UCSD-AML1 (cell line): ENCODE measurements around the gene AFF3.

Experiments used
- DNase-seq: peaks from one replicate; lab custom pipeline; 2025; ENCODE audit not compliant: unreplicated experiment; lab: John Stamatoyannopoulos, UW

Gene AFF3

DNA sequence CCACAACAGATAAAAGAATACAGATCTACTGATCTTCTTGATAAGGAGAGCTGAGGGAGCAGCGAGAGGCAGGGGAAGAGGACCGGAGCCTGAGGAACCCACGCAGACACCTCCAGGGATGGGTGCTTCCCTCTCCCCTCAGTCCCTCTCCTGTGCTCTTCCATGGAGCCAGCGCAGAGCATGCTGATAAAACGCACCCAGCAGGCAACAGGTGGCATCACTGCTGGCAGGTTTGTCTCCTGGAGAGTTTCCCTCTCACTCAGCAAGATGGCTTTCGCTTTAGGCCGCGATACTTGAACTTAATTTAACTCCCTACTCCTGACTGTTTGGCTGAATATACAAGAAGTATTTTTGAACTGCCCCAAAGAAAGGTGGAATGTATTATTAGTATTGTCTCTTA is 489.5 kb downstream of the AFF3 start:
- no peak for DNase-seq

DNA sequence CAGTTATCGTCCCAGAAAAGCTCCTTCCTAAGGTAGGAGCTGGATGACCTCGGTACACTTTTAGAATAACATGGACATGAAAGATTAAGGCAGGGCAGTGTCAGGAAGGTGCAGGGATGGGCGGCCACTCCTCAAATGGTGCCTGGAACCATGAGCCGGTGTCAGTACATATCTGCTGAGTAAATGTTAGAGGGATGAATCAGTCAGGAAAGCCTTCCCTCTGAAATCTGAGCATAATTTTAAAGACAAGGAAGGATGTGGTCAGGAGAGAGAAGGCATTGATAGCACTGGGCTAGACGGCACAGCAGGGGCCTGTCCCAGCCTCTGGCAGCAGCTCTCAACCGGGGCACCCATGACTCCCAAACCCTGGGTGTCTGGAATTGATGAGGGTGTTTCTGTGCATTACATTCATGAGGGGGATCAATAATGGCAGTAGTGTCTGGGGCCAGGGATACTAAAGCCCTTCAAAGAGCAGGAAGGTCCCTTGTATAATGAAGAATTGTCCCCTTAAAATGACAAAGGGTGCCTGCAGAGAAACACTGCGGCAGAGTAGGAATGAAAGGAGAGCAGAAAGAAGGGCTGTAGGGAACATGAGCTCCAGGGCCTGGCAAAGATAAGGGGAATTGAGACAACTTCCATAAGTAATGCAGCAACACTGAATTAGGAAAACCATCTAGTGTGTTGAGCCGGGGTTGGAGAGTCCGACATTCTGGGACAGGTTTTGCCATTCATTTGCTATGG is 490.3 kb downstream of the AFF3 start:
- DNase-seq, result no peak

DNA sequence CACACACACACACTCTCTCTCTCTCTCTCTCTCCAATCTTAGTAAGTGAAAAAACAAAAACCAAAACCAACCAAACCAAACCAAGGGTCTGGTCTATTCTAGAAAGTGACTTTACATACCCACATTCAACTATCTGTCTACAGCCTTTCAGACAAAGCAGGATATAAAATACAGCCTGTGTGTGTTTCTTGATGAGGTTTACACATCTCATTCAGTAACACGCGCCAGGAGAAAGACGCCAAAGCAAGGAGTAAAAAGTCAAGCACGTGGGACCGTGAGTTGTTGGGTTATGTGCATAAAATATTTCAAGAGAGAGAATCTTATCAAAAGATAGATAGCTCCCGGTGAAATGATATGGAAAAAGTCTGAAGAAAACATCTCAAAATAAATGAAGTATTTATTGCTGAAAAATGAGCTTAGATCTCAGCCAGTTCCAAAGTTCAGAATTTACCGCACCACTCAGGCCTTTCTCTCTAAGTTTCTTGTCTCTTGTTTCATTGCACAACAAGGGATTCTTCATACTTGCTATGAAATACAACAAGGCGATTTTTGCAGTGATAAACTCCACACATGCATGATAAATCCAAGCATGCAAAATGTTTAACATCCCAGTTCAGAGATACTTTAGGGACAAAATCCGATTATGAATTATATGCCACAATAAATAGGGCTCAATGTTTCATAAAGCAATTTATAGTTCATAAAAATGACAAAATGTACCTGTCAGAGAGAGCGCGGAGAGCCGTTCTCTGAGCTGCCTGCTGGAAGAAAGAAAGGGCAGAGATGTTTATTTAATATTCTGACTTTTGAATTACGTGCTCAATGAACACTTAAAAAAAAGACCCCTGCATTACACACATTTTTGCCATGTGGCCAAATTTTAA is 493.2 kb downstream of the AFF3 start:
- DNase-seq, result no peak

DNA sequence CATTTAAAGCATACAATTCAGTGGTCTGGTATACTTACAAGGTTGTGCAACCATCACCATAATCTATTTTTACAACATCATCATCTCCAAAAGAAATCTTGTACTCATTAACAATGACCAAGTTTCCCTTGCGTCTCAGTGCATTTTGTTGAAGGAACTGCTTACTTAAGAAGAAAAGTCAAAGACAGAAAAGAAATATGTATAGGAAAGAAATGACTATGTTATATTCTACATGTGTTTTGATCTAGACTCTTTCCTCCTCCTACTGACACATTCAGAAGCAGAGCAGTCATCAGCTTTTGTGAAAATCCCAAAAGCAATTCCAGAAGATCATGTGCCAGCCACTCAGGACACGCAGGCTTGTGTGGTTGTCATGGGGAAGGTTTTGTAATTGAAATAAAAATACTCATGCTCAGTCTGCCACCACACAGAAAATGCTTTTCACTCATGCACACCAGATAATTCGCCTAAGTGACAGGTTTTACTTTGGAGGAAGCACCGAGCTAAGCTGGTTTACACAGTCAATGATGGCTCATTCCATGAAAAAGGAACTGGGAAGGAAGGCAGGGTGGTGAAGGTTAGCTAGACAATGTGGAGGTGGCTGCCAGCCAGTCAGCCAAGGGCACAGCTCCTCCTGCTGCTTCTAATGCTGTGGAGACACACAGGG is 494.1 kb downstream of the AFF3 start:
- no peak for DNase-seq

DNA sequence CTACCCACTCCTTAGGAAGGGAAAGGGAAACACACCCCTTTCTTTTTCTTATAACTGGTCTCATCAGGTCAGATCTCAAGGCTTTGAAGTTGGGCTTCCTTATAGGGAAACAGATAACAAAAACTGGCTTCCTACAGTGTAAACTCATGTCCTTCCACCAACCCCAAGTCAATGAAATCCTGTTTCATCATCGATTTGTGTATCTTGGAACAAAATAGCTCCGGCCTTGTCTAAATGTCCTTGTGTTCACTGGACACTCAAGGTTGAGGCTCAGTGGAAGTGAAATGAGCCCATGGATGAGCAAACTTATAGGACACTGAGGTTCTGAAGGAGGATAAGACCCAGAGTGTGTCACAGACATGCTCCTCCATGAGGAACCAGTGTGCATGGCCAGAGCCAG is 496.4 kb downstream of the AFF3 start:
- no peak for DNase-seq

DNA sequence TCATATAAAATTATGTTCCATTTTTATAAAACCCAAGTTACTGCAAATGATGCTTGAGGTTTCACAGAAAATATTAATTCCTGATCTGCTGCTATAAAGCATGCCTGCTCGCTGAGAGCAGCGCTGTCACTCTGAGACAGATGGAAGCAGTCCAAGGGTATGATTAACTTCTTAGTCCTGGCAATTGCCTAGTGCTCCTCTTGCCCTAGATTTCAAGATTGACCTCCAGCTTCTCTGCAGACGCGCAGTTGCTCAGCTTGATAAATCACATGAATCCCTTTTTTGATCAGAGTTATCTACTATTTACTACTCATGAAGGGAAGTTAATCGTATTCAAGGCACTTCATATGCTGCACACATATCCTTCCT is 498.0 kb downstream of the AFF3 start:
- no peak for DNase-seq

DNA sequence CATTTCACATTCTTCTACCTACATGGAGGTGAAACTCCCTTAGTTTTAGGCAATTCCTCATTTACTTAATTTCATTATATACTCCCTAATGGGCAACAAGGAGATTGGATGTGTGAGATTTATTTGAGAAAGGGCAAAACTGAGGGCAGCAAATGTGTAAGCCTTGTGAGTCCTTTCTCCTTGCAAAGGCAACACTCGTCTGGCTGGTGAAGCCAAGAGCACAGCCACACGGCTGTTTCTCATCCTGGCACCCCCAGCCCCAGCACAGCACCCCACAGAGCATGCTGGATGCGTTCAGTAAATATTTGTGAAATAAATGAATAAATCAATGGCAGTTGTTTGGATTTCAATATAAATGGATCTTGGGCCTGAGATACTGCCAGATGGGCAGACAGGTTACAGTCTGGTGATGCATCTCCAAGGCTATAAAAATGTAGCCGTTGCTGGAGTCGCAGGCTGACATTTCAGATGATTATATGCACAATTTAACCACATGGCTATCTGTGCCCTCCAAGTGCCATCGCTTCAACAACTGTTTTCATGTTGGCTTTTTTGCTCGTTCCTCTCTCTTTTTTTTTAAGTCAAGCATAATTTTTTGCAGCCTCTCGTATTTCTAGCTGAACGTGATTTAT is 498.5 kb downstream of the AFF3 start:
- no peak for DNase-seq

DNA sequence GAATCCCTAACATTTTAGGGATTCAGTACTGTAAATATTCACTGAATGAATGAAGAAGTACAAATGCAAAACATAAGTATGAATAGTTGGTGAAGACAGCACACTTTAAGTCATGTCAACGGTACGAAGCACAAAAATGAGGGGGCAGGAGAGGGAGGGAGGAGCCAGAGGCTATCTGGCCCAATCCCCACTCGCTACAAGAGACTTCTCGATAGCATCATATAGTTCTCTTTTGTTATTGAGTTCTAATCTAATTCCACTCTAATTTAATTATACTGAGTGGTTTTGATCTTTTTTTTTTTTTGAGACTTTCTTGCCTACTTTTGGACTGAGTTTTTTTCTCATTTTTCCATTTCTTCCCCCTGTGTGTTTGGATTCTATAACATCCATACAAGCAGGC is 500.4 kb downstream of the AFF3 start:
- no peak for DNase-seq

DNA sequence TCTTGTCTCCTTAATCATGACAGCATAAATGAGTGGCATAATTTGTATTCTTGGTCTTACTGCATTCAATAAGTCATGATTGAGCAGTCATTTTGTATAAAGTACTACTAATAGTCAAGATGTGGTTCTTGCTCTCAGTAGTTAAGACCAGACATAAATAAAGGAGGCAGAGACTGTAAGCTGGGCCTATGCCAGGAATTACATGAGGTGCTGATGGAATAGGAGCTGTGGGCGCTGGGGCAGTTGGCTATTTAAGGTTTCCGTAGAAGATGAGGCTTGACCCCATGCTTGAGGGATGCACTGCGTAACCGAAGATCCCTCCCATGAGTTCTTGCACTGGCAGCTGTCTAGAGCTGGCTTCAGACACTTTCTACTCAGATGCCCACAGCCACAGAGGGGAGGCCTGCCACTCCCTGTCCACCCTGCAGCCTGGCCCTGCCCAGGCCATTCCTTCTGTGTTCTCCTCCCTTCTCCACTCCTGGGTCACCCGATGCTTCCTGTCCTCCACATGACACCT is 501.7 kb downstream of the AFF3 start:
- no peak for DNase-seq

DNA sequence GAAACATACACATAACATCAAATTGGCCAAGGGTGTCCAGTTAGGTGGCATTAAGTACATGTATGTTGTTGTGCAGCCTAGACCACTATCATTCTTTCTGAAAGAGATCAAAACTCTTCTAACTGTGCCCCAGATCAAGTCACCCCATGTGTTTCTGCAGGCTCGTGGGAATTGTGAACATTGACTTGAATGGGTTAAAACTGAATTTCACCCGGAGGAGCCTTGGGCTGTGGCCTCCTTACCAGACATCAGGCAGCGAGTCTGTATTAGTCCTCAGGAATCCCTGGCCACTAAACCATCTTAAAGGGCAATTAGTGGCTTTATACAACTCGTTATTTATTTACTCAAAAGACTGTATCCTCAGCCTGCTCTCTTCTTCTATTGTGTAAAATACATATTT is 503.6 kb downstream of the AFF3 start:
- DNase-seq, result no peak

DNA sequence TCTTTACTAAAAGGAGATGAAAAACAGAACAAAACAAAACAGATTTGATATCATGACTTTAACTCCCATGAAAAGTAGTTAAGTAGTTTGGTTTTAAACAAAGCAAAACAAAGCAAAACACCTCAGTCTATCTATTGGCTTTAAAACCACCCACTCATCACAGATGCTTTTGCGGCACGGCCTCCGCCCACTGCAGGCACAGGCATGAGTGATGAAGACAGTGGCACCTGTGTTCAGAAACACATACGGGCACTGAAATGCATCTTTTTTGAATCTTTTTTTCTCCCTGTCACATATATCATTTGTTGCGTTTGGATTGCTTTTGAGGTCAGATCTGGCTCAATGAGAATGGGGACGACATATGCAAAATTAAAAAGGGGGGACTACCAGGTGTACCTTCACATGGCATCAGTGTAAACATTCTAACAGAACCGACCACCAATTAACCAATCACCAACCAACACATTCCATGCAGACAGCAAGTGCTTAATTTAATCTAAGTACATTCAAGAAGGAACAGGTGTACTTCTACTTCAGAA is 505.2 kb downstream of the AFF3 start:
- DNase-seq, result no peak

DNA sequence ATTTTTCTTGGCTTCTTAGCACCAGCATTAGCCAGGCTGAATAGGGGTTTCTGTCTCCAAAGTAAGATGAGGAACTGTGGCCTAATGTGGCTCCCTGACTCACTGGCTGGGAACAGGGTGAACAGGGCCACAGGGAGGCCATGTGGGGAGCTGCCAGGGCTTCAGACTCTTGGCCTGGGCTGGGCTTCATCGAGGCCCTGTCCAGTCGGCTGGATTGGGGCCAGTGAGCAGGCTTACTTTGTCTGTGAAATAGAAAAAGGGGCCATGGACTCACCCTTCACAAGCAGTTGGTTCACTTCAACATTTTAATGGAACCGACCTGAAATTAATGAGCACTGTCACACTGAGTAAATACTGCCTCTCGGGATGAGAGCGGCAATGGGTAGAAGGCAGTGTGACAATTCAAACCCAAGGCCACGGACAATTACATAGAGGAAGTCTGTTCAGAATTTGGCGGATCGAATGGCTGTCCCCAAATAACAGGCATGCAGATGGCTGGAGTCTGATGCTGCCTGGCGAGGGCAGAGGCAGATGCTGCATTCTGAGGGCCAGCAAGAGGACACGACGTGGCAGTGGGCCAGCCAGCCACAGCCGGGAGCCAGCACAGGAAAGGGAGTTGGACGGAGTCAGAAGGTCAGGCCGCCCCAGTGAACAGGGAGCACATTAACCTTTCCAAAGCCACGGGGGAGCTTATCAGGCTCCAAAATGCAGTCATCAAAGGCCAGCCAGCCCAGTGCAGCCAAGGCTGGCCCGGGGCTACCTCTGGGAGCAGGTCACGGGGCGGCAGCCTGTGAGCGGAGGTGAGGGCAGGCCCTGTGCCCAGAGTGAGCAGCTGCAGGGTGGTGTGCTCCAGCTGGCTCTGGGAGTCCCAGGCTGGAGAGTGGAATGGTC is 506.0 kb downstream of the AFF3 start:
- DNase-seq, result no peak

DNA sequence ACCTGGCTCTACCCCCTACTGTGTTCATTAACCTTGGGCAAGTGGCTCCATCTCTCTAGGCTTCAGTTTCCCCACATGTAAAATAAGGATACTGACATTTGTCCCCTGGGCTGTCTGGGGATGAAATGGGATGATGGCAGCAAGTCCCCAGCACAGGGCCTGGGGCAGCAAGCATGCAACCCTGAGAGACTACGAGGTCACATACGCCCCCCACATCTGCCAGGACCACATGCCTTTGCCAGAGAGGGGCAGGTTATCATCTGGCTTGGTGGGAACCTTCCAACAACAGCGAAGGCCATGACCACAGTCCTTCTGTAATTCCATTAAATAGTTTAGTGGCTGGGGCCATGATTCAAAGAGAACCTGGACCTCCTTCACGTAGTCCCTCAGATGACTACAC is 506.7 kb downstream of the AFF3 start:
- DNase-seq, result no peak

DNA sequence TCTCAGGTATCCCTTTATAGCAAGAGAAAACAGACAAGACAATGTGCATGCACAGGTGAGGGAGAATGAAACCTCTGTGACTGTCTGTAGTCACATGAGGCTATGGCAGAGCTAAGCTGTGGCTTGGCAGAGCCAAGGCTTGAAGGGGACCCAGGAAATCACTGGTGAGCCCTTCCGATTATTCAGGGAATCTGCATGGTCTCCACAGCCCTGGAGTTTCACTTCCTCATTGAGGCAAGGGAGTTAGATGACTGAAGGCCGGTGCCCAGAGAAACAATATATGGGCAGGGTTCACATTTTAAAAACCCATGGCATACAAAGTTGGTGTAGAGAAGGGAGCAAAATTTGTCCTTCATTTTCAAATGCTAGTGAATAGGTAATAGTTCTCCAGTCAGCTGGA is 508.2 kb downstream of the AFF3 start:
- no peak for DNase-seq

DNA sequence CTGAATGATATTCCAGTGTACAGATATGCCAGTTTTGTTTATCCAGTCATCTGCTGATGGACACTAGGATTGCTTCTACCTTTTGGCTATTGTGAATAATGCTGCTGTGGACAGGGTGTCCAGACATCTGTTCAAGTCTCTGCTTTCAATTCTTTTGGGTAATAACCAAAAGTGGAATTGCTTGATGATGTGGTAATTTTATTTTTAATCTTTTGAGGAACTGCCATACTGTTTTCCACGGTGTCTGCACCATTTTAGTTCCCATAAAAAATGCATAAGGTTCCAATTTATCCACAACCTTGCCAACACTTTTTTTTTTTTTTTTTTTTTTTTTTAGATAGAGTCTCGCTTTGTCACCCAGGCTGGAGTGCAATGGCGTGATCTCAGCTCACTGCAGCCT is 510.7 kb downstream of the AFF3 start:
- DNase-seq, result no peak

DNA sequence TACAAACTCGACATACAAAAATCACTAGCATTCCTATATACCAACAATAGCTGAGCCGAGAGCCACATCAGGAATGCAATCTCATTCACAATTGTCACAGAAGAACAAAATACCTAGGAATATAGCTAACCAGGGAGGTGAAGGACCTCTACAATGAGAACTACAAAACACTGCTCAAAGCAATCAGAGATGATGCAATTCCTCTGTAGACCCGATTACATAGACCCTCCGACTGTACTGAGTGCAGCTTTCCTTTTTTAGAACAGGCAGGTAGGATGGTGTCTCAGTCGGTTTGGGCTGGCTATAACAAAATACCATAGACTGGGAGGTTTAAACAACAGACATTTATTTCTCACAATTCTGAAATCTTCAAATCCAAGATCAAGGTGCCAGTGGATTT is 513.1 kb downstream of the AFF3 start:
- no peak for DNase-seq

DNA sequence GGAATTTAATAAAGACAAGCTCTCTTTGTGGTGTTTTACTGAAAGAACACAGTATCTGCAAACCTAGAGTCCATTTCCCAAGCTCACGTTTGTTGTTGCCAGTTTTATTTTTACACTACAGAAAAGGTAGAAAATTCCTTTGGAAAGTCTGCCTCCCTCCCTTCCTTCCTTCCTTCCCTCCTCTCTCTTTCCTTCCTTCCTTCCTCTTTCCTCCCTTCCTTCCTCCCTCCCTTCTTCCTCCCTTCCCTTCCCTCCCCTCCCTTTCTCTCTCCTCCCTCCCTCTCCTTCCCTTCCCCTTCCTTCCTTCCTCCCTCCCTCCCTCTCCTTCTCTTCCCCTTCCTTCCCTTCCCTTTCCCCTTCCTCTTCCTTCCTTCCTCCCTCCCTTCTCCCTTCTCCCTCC is 516.2 kb downstream of the AFF3 start:
- no peak for DNase-seq

DNA sequence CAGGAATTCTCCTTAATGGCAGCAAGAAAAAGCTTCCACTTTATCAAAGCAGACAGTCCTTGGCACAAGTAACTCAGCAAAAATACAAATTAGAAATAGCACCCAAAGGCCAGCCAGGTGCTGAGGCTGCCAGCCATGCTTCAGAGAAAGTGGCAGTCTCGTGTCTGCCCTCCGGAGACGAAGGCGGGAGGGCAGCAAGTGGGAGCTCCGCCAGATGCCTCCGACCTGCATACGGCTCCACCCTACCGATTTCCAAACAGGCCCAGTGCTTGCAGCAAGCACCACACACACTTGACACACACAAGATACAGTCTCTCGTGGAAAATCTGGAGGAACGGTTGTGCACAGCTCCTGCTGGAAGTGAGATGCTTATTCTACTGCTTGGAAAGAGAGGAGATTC is 517.7 kb downstream of the AFF3 start:
- no peak for DNase-seq

DNA sequence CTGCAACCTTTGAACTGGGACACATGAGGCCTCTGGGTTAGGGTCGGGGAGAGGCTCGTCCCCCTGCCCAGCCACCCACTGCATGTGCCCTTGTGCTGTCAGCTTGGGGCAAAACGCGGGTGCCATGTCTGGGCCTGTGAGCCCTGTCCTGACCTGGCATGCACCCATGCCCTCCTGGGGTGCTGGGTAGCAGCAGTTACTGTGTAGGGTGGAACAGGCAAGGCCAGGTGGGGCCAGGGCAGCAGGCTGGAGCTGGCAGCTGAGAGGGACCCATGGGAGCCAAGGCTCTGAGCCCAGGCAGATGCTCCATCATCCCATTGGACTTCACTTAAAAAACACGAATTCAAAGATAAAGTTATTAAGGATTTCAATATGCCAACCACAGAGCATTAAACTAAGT is 518.8 kb downstream of the AFF3 start:
- no peak for DNase-seq

DNA sequence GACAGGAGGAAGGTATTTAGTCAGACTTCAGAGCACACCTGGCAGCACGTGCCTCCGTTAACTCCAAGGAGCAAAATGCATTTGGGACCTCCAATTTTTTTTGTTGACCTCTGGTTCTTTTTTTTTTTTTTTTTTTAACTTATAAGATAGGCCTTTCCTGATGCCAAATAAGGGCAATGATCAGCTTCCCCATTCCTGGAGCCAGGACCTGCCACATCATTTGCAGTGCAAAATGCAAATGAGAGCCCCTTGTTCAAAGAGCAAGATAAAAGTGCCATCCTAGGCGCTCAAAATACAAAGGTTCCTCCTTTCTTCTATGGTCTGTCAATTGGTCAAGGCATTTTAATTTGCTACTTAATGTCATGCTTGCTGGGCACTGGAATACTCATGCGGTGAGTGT is 519.4 kb downstream of the AFF3 start:
- DNase-seq, result no peak
